HG03460 (cell line): ENCODE data around the gene ANXA3.
A peak's percentile ranks its signal among the peaks of the same experiment; 100 is the strongest.
"Not testable (repeated sequence)": the region's sequence is repeated elsewhere in the genome, so short reads cannot be mapped to it uniquely, and the experiment has no call there.

Source experiments
- ATAC-seq: cut with Tn5 transposase; IDR thresholded peaks from one replicate; pipeline ENCODE4 v1.9.1; 2021; ENCODE audit not compliant: unreplicated experiment

The ANXA3 gene

DNA sequence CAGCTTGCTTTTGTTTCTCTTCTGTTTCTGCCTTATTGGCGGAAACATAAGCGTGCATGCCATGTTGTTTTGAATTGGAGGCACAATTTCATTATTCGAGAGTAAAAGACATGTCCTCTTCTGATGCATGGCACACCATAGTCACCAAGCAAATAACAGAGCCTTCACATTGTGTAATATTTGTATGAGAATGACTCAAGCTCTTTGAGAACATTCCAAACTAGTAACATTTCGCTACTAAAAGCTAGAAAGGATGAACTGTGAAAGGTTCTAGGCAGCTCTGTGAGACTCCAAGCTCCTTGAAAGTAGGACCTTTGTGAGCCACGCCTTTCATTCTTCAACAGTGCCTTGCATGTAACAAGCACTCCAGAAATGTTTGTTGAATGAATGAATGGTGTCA is 9.2 kb upstream of the ANXA3 start:
- ATAC-seq, result no peak

DNA sequence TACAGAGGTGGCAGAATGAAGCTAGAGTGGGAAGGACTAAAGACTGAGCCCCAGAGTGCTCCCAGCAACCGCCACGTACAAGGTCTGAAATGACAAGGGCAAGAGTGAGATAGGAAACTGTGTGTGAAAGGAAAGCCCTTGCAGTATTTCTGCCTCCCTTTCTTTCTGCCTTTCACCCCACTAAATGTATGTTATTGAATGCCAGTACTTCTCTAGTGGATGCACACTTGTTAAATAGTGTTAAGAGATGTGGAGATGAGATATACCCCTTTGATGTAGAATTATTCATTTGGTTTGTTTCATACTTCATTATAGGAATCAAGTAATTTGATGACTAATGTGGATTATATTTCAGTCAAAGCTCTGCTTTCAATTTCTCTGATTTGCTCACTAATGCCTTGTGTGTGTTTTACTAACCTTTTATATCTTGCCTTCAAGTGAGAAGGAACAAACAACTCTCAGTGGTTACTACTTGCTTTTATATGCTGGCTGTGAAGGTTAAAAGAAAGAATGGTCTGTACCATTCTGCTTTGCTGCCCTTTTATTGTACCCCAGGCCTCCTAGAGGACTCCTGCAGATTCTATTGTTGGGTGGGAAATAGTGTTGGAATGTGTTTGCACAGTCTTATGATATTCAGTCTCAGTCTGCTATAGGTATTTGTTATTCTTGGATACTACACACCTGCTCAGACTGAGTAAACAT is 8.0 kb upstream of the ANXA3 start:
- ATAC-seq, result no peak

DNA sequence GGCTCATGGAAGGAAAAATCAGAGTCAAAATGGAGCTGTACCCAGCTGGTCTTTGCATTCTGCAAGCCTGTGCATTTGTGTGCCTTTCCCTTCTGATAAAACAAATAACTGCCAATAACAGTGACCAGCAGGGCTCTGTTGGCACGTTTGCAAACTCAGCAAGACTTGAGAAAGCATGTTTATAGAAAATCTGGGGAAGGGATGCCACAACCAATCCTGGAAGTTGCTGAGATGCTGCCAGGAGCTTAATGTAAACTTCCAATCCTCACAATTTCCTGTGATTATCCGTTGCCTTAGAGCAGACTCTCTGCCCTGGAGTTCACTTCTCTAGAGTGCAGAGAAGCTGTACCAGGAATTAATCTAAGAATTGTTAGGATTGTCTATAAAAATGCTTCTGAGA is 6.9 kb upstream of the ANXA3 start:
- ATAC-seq, result no peak

DNA sequence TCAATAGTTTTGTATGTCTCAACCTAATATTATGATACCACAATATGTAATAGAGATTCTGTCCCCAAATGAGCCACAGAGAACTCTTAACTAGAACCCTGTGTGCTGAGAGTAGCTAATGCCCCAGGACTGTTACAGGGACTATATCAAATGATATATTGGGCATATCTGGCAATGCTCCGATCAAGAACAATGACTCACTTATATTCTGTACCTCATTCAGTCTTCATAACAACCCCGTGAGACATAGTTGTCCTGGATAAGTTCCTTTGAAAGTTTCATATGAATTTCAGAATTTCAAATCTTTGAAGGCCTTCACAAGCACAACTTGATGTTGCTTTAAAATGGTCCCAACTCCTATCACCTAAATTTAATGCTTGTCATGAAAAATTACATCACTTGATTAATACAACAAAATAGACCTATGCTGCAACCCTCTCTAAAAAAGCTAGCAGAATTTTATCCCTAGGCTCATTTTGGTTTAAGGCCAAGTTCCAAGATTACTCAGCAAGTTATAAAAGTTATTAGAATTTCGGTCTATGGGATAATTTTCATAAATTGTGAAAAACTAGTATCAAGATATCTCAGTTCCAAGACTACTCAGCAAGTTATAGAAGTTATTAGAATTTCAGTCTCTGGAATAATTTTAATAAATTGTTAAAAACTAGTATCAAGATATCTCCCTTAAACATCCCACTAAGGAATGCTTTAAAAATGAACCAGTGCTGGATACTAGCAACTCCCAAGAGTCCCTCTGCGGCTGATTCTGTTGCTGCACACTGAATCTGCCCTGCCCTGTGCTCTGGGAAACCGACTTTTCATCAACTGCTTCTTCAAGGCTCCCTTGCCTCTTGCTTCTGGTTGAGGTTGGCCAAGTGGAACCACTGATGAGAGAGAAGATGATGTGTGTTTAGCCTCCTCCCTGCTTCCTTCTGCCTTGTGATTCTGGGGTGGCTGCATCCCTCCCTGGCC is 6.0 kb upstream of the ANXA3 start:
- no peak for ATAC-seq

DNA sequence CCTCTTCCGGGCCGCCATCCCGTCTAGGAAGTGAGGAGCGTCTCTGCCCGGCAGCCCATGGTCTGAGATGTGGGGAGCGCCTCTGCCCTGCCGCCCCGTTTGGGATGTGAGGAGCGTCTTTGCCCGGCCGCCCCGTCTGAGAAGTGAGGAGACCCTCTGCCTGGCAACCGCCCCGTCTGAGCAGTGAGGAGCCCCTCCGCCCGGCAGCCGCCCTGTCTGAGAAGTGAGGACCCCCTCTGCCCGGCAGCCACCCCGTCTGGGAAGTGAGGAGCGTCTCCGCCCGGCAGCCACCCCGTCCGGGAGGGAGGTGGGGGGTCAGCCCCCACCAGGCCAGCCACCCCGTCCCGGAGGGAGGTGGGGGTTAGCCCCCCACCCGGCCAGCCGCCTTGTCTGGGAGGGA is 3.7 kb upstream of the ANXA3 start:
- not testable (repeated sequence) for ATAC-seq

DNA sequence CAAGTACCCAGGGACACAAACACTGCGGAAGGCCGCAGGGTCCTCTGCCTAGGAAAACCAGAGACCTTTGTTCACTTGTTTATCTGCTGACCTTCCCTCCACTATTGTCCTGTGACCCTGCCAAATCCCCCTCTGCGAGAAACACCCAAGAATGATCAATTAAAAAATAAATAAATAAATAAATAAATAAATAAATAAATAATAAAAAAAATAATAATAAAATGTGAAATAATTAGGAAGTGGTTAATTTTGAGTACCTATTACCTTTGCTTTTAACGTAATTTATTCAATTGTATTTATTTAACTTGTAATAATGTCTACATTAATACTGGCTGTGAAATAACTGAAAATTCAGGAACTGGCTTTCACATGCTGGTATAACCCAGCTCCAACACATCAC is 2.7 kb upstream of the ANXA3 start:
- not testable (repeated sequence) for ATAC-seq

DNA sequence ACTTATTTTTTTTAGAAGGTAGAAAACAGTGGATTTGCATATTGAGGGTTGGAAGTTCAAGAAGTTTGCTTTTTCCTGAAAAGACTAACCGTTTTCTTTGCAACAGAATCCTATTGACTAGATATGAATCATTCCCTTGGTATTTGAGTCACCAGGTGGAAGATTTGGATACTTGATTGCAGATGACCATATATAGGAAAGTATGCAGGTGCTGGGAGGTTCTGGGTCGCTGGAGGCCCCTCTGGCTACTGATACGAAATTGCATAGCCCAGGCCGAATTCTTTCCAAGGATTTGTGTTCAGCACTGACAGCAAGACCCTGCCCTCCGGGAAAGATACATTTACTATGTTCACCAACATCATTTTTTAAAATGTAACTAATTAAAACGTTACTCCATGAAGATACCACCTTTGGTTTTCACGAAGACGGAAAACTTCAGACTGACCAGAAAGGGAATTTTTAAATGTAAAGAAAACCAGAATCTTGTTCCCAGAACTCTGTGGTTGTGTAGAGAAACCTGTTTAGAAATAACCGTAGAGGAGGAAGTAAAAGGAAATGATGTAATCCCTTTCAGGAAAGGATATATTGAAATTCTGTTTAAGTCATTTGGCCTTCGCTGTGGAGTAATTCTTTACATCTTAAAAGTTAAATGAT is 946 bp downstream of the ANXA3 start:
- ATAC-seq, result no peak

DNA sequence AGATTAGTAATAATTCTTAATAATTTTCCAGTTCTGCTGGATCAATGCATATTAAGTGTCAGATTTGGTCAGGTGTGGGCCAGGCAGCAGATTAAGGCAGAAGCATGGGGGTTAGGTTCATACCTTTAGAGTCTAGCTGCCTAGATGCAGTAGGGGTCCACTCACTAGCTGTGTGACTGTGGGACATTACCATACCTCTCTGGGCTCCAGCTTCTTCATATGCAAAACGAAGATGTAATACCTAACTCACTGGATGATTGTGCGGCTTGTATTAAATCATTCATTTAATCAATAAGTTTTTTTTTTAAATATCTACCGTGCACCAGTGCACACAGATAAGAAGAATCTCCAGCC is 1.4 kb downstream of the ANXA3 start:
- ATAC-seq, result no peak

DNA sequence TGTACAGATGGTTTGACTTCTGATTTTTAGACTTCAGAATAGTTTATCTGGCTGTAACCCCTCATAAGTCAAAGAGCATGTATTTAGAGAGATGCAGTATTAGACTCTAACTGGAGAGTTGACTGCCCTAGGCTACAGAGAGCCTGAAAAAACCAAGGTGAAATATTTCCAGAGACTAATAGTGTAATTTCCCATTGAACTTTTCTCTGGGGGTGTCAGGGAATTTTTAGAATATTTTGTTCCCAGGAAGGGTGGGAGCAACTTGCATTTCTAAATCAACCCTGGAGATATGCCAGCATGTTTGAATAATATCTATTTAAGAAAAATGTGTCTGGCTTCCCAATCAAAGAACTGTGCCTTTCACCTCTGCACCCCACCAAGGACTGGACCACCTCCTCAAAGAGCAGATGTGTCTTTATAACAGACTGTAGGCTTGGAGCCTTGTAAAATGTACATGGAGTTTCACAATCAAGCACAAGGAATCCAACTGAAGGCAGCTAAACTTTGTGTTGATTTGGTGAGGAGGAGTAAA is 2.0 kb downstream of the ANXA3 start:
- no peak for ATAC-seq

DNA sequence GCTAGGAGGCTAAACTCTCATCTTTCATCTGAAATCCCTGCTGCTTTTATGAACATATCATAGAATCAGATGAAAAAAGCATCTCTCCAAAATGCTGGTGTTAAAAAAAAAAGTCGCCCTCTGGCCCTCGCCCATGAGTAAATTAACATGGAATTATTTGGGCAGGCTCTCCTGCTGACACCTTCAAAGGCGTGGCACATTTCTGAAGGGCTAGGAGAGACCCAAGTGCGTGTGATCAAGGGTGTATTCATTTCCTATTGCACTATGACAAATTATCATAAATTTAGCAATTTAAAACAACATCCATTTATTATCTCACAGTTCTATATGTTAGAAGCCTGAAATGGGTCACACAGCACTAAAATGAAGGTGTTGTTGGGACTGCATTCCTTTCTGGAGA is 5.1 kb downstream of the ANXA3 start:
- ATAC-seq, result no peak

DNA sequence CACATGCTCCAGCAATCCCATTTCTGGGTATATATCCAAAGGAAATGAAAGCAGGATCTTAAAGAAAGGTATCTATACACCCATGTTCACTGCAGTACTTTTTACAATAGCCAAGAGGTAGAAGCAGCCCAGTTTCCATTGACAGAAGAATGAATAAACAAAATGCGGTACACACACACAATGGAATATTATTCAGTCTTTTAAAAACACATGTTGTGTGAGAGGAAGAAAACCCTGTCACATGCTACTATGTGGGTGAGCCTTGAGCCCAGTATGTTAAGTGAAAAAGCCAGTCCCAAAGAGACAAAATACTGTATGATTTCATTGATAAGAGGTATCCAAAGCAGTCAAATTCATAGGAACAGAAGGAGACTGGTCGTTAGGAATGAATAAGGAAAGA is 6.3 kb downstream of the ANXA3 start:
- ATAC-seq, result no peak

DNA sequence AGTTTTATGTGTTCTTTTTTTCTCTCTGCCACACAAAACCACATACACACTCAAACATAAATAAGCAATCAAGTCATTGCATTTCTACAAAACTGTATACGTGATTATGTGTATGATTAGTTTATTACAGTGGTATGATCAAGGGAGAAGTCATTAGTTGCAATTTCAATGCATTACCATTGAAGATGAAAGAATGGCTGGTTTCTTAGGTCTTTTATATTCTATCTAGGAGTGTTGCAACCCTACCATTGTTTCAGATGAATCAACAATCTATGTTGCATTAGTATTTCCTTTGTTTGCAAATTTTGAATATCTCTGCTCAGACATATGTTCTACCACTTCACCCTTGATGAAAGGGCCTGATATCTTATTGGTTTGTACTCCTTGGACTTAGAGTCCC is 6.8 kb downstream of the ANXA3 start:
- no peak for ATAC-seq

DNA sequence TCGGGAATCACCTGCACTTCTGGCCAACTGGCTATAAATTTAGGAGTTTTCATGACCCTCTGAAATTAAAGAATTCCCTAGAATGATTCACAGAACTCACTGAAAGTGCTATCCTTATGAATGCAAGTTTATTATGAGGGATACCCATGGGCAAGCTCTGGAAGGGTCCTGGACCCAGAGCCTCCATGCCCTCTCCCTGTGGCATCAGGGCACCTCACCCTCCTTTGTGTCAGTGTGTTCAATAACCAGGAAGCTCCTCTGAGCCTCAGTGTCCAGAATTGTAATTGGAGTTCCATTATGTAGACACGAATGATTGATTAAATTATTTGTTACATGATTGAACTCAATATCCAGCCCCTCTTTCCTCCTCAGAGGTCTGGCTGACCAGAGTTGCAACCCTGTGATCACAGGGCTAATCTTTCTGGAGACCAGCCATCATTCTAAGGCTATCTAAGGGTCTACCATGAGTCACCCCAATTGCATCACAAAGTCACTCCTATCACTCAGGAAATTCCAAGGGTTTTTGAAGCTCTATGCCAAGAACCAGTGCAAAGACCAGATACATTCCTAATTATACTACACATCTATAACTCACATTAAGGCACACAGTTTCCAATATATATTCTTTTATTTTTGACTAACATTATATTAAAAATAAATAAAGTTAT is 8.9 kb downstream of the ANXA3 start:
- ATAC-seq, result no peak

DNA sequence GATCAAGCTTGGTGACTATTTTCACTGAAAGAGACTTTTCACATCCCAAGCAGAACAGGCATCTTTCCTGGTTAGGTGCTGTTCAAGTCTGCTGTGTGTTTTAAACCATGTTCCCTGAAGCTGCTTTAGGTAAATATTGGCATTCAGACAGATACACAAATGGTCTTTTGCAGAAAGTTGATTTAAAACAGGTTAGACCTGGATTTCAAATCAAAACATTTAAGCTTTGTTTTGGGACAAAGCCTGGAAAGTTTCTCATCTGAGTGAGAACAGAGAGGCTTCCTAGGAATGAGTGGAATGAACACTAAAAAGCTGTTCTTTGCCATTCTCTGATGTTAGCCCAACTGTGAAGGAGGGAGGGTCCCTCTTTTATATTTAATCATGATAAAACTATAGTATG is 10.1 kb downstream of the ANXA3 start:
- no peak for ATAC-seq

DNA sequence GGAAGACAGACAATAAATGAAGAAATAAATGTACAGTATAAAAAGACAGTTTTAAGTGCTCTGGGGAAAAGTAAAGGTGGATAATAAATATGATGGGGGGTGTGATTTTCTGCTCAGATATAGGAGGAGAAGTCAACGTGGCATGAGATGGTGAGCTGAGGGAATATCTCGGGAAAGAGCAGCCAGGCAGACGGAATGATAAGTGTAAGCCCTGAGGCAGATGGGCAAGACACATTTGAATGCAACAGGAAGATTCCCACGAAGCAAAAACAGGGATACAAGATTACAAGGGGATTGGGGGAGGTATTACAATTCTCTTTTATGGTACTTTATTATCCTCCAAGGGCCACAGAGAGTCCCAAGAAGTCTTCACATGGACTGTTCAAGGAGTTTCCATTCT is 11.1 kb downstream of the ANXA3 start:
- ATAC-seq, result no peak

DNA sequence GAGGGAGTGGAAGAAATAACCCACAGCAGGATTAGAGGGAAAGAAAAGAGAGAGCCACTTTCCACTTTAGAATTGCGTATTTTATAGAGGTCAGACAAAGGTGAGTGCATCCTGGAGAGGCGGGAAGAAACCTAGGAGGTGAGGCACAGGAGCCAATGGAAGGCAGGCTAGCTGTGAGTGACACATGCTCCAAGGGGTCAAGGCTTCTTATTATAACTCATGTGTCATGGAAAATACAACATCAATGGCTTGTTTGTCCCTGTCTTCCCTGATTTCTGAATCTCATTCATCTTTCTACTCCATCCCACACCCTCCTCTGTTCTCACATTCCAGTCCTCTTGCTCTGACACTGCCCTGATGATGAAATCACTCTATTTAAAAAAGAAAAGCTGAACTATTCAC is 14.4 kb downstream of the ANXA3 start:
- no peak for ATAC-seq

DNA sequence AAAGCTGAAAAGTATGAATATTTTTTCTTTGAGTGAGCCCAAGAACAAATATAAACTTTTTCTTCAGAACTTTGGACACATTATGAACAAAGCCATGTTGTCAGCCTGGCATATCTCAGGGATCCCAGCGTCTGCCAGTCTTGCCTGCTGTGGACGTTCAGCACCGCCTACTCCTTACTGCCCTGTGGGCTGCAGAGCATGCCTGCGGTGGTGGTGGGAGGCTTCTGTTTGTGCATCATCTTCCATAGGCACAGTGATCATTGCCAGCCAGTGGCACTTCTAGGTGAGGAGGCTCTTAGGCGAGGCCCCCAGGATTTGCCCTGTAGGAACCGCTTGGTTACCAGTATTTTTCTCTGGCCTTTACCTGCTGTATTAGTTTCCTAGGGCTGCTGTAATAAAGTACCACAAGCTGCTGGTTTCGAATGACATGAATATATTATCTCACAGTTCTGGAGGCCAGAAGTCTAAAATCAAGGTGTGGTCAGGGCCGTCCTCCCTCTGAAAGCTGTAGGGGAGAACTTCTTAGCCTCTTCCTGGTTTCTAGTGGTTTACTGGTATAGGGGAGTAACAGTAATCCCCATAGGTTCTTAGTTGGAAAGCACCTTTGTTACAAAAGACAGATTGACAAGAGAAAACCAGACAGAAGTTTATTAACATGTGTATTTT is 15.4 kb downstream of the ANXA3 start:
- ATAC-seq, result peak; percentile 81

DNA sequence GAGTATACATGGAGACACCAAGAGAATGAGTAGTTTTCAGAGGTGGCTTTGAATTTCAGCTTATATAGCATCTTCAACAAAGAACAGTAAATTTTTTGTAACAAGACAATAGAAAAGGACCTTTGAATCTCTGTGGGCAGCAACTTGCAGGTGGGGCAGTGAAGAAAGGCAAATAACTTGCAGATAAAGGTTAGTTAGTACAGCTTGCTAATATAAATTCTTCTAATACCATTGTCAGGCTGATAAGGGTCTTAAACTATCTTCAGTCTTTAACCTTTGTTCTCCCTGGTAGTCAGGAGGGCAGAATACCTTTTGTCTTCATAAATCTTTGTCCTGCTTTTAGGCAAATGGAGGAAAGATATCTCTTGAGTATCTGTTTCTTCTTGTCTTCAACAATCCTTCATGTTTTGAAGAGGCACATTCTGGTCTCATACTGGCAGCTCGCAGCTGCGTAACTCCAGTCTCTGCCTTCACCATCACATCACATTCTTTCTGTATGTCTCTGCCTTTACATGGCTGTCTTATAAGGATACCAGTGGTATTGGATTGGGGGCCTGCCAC is 16.0 kb downstream of the ANXA3 start:
- no peak for ATAC-seq

DNA sequence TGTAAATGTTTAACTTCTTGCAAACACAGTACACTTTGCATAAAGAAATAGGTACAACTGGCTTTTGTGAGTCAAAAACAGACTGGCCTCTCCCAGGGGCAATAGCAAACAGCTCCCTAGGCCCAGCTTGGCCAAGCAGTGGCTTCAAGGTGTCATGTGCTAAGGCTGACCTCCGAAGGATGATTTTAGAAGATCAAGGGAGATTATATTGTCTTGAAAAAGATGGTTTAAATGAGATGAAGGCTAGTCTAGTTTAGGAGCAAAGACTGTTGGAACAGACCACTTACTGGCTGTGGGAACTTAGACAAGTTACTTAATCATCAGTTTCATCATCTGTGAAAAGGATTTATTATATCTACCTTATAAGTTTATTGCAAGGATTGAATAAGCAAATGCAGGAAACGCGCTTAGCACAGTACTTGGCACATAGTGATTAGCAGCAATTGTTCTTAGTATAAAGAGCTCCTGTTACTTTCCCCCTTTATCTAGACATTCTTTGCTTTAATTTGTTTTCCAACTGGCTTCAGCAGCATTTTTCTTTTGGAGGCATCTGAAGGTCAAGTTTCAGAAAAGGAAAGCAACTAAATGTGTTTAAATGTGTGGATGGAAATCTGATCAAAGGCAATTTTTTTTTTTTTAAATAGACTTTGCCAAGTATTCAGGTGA is 17.2 kb downstream of the ANXA3 start:
- peak; percentile 63 for ATAC-seq
